ENCODE data around the gene HNRNPH3.

DNA sequence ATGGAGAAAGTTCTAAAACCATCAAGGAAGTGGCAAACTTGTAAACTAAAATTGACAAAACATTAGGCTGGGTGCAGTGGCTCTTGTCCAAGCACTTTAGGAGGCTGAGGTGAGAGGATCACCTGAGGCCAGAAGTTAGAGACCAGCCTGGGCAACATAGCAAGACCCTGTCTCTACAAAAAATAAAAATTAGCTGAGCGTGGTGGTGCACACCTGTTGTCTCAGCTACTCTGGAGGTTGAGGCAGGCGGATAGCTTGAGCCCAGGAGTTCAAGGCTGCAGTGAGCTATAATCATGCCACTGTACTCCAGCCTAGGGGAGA, 29.4 kb upstream of the HNRNPH3 start:
- no peak for TF ChIP-seq POLR2AphosphoS5 (IDR thresholded peaks at IDR 0.05; ENCODE audit: low read depth)
- no peak for TF ChIP-seq CTCF (IDR thresholded peaks at IDR 0.05; ENCODE audit: insufficient read depth, low read length)
